Stomach smooth muscle (tissue), 2 donors: Measurements from ENCODE around the gene MRPS7.

Experiments
- H3K27ac ChIP-seq: one replicate; pipeline ENCODE4 v1.7.0; 2013; ENCODE audit warnings: mild to moderate bottlenecking, low read length, inconsistent platforms
- H3K27me3 ChIP-seq, 2 donors: one replicate each; pipeline ENCODE4 v1.7.0; 2013; ENCODE audit warnings: low read length in 2 of 2; ENCODE audit not compliant: insufficient read depth in 2 of 2, control insufficient read depth in 1 of 2
- H3K36me3 ChIP-seq, 2 donors: one replicate each; pipeline ENCODE4 v1.7.0; 2013; ENCODE audit warnings: low read length in 2 of 2; ENCODE audit not compliant: control insufficient read depth in 2 of 2, insufficient read depth in 2 of 2
- H3K4me1 ChIP-seq: one replicate; pipeline ENCODE4 v1.7.0; 2013; ENCODE audit warnings: low read length; ENCODE audit not compliant: control insufficient read depth, insufficient read depth
- H3K4me3 ChIP-seq, 2 donors: one replicate each; pipeline ENCODE4 v1.7.0; 2013; ENCODE audit warnings: low read length in 2 of 2
- H3K9ac ChIP-seq, 2 donors: one replicate each; pipeline ENCODE4 v1.7.0; 2013; ENCODE audit warnings: low read length in 2 of 2, mild to moderate bottlenecking in 1 of 2
- H3K9me3 ChIP-seq, 2 donors: one replicate each; pipeline ENCODE4 v1.7.0; 2013; ENCODE audit warnings: low read length in 2 of 2; ENCODE audit not compliant: control insufficient read depth in 2 of 2
- donor health status: healthy.
- donor health status: Pancreatic carcinoma.

MRPS7 gene

DNA sequence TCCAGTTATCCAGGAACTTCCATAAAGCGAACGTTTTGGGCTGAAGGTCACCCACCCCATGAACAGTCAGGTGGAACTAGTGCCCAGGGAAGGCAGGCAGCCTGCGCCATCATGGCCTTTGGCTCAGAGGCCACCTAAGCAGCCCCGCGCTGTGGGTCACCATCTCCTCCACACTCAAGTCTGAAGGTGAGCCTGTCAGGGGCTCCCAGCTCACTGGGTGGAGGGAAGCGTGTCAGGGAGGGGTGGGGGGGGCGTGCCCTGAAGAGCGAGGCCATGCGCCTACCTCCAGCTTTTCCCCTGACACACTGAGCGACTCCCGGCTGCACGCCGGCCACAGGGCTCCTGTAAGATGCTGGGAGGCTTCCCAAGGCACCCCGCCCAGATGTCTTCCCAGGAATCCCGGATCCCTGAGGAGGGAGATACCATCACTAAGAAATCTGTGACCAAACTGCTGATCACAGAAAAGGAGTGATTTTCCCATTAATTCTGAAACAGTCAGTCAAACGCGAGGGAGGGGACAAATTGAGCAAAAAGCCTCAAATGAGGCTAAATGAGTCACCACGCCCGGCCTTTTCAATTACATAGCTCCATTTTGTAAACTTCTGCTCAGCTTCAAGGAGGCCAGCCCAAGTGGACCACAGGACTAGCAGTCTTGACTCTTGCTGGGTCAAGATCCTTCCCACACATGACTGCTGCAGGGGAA is 54.0 kb downstream of the MRPS7 start:
- Histone ChIP-seq H3K9me3 (no peaks in the 10 kb centered on the region), H3K4me1 (peaks cover 4% of the 10 kb centered on the region), H3K27ac (no peak overlapping the region), H3K4me3 (no peak overlapping the region), H3K9ac (no peak overlapping the region), H3K36me3 (peaks cover 5 to 12% of the 10 kb centered on the region in 2 donors), H3K27me3 (no peaks in the 10 kb centered on the region)
